Transverse colon (tissue), 3 donors: ENCODE data around the gene NCMAP.

Experiments used
- POLR2A ChIP-seq: fragments of 450-650 bp; IDR thresholded peaks from one replicate; pipeline ENCODE4 v1.6.1; 2016; ENCODE audit warnings: antibody characterized with exemption, mild to moderate bottlenecking, moderate library complexity
- TF ChIP-seq, protein P1 (sequence below), 5 experiments: fragments of 200-600 bp in 3 of 5; fragments of 450-650 bp in 2 of 5; sonication (generic) in 3 of 5; IDR thresholded peaks; 1 replicate in 2 of 5; 2 replicates in 3 of 5; pipeline ENCODE4 v1.5.1; 2016 to 2017; ENCODE audit warnings: antibody characterized with exemption in 5 of 5, inconsistent platforms in 3 of 5, mild to moderate bottlenecking in 2 of 5, moderate library complexity in 1 of 5

DNA sequence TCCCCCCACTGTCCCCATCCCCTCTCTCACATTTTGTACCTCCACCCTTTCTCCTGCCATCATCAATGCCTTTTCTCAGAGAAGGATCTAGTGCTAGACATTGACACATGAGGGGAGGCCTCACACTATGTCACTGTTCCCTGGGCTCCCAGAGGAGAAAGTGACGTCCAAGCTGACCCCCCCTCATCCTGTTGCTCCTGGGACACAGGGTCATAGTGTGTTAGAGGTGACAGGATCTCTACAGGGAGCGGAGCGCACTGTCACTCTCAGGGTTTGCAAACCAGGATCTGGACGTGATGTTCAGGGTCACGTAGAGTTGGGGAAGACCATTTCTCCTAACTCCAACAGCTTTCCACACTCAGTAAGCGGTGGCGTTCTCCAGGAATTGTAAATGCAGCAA is 2.6 kb downstream of the NCMAP start:
- TF ChIP-seq POLR2A: no peak
- TF ChIP-seq, protein P1, sequence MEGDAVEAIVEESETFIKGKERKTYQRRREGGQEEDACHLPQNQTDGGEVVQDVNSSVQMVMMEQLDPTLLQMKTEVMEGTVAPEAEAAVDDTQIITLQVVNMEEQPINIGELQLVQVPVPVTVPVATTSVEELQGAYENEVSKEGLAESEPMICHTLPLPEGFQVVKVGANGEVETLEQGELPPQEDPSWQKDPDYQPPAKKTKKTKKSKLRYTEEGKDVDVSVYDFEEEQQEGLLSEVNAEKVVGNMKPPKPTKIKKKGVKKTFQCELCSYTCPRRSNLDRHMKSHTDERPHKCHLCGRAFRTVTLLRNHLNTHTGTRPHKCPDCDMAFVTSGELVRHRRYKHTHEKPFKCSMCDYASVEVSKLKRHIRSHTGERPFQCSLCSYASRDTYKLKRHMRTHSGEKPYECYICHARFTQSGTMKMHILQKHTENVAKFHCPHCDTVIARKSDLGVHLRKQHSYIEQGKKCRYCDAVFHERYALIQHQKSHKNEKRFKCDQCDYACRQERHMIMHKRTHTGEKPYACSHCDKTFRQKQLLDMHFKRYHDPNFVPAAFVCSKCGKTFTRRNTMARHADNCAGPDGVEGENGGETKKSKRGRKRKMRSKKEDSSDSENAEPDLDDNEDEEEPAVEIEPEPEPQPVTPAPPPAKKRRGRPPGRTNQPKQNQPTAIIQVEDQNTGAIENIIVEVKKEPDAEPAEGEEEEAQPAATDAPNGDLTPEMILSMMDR (IDR thresholded peaks at IDR 0.05): no peak
